ENCODE measurements around the gene RET. TPM values are rescaled to one million over a fixed set of nuclear protein-coding genes. Genes with fewer than 3 reads are reported as not detected.

The RET gene
- total and polyA plus RNA-seq, 7 experiments from 2014 or later: 0.13 to 0.44 (median 0.20) TPM; not detected in 4

DNA sequence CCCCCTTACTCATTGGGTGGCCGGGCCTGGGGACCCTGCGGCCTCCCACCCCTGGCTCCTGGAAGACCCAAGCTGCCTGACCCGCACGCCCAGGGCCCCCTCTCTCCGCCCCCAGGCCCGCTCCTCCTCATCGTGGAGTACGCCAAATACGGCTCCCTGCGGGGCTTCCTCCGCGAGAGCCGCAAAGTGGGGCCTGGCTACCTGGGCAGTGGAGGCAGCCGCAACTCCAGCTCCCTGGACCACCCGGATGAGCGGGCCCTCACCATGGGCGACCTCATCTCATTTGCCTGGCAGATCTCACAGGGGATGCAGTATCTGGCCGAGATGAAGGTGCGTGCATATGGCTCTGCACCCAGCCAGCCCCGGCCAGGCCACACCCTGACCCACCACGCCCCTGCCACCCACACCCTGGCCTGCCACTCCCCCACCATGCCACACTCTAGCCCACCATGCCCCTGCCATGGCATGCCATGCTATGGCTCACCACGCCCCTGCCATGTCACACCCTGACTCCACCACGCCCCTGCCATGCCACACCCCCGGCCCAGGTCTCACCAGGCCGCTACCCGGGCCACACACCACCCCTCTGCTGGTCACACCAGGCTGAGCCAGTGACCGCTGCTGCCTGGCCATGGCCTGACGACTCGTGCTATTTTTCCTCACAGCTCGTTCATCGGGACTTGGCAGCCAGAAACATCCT is 42.7 kb downstream of the RET start:
- no peaks in the 10 kb centered on the region for H3K9me3 Mint-ChIP-seq
- DNase-seq (no peak), ATAC-seq (no peak)
- H3K4me3 Mint-ChIP-seq: peak overlapping the region in 1 of 10 donors; percentile 37
- H3K4me3 ChIP-seq (ENCODE audit: low read length): no peak overlapping the region
- POLR2A ChIA-PET: interaction anchor here (1.0 to 3.9 kb wide), 3 partner anchors 13 to 21 kb away, joined by 3 to 46 read pairs (median 4); partner anchors contain the start of gene CSGALNACT2
- peaks cover 19 to 52% (median 21%) of the 10 kb centered on the region in 7 donors for H3K4me1 Mint-ChIP-seq
- no peaks in the 10 kb centered on the region for H3K36me3 Mint-ChIP-seq
- no peaks in the 10 kb centered on the region for H3K9me3 ChIP-seq (ENCODE audit: control insufficient read depth in 2 of 3, low read length in 3 of 3)
- no peaks in the 10 kb centered on the region for H3K36me3 ChIP-seq (ENCODE audit: control insufficient read depth in 2 of 3, insufficient read depth in 3 of 3, low read length in 3 of 3)
- H3K4me1 ChIP-seq (ENCODE audit: control insufficient read depth in 2 of 2, insufficient read depth in 2 of 2, low read length in 2 of 2): peaks cover 13 to 15% of the 10 kb centered on the region in 2 donors
- intact Hi-C loops (cut with micrococcal nuclease): loop anchor here (2.0 to 5.0 kb wide), 3 partner anchors 19 to 482 kb away; partner anchors contain the start of genes CSGALNACT2 (in 1 of the 2) and ZNF33B (in 1 of the 2)
- peak overlapping the region in 1 of 9 donors; percentile 96 for H3K27ac Mint-ChIP-seq
- CTCF ChIA-PET: no interaction called here
- no peaks in the 10 kb centered on the region for H3K27me3 Mint-ChIP-seq
- no peaks in the 10 kb centered on the region for H3K27me3 ChIP-seq (ENCODE audit: control insufficient read depth in 2 of 2, insufficient read depth in 2 of 2, low read length in 2 of 2)
- no peak overlapping the region for H3K27ac ChIP-seq (ENCODE audit: low read depth, low read length)

DNA sequence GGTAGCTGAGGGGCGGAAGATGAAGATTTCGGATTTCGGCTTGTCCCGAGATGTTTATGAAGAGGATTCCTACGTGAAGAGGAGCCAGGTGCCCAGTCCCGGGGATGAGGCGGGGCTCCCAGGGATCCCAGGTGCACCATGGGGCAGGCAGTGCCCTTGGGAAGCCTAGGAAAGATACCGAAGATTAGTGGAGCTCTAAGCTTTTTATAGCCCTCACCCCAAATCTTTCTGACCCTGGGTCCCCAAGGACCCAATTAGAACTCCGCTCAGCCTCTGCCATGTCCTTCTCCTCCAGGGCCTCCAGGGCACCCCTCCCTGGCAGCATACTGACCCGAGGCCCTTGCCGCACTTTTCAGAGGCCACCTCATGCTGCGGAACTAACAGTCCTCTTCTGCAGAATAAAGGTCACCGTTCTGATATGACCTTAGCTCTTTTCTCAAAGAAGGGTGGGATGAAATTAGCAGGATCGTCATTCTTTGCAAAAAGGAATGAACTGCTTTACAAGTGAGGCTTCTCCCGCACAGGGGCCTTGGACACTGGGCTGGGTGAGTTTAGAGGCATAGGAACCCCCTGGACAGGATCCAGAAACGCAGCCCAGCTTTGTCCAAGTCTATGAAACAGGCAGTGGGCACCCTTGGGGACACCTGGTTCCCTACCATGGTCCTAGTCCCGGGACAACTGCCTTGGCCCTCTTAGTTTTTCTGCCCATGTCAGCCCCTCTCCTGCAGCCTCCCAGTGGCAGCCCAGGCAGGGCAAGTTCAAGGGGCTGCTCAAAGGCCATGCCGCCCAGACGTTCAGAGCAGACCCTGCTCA is 43.5 kb downstream of the RET start:
- intact Hi-C loops (cut with micrococcal nuclease): loop anchor here (2.0 to 5.0 kb wide), 3 partner anchors 18 to 483 kb away; partner anchors contain the start of genes CSGALNACT2 (in 1 of the 2) and ZNF33B (in 1 of the 2)
- Histone ChIP-seq H3K4me3 (ENCODE audit: low read length) (no peak overlapping the region), H3K4me1 (ENCODE audit: control insufficient read depth in 2 of 2, insufficient read depth in 2 of 2, low read length in 2 of 2) (peaks cover 13 to 15% of the 10 kb centered on the region in 2 donors), H3K9me3 (ENCODE audit: control insufficient read depth in 2 of 3, low read length in 3 of 3) (no peaks in the 10 kb centered on the region), H3K27ac (ENCODE audit: low read depth, low read length) (no peak overlapping the region), H3K27me3 (ENCODE audit: control insufficient read depth in 2 of 2, insufficient read depth in 2 of 2, low read length in 2 of 2) (no peaks in the 10 kb centered on the region), H3K36me3 (ENCODE audit: control insufficient read depth in 2 of 3, insufficient read depth in 3 of 3, low read length in 3 of 3) (no peaks in the 10 kb centered on the region)
- Mint-ChIP-seq H3K27ac (peak overlapping the region; percentile 42 to 96 (median 80)), H3K9me3 (no peaks in the 10 kb centered on the region), H3K4me1 (peaks cover 19 to 56% (median 21%) of the 10 kb centered on the region in 7 donors), H3K36me3 (no peaks in the 10 kb centered on the region), H3K4me3 (peak overlapping the region in 8 of 10 donors; percentile 42 to 80 (median 56)), H3K27me3 (no peaks in the 10 kb centered on the region)
- ChIA-PET POLR2A (interaction anchor here (1.0 to 3.9 kb wide), 3 partner anchors 12 to 20 kb away, joined by 3 to 46 read pairs (median 4); partner anchors contain the start of gene CSGALNACT2), CTCF (no interaction called here)
- ATAC-seq: no peak
- DNase-seq: no peak

DNA sequence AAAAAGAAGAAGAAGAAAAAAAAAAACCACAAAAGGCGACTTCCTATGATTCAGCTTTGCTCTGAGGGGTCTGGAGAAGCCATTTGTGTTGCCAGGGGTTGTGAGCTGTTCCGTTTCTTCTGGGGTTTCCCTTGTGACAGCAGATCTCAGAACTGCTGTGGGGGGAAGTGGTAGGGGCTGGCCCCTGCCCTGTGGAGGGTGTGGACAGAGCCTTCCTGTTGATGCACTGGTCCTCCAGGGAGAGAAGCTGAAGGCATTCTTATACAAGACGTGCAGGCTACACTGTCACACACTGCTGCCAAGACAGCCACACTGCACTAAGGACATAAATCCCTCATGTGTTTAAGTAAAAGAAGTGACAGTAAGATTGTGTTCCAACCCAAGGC is 44.1 kb downstream of the RET start:
- peak overlapping the region in 8 of 10 donors; percentile 42 to 80 (median 56) for H3K4me3 Mint-ChIP-seq
- no peaks in the 10 kb centered on the region for H3K27me3 ChIP-seq (ENCODE audit: control insufficient read depth in 2 of 2, insufficient read depth in 2 of 2, low read length in 2 of 2)
- intact Hi-C loops (cut with micrococcal nuclease): loop anchor here (1.0 to 5.0 kb wide), 5 partner anchors 8 to 484 kb away; partner anchors contain the start of genes CSGALNACT2 (in 2 of the 2) and ZNF33B (in 1 of the 2)
- ChIA-PET POLR2A (interaction anchor here (0.8 to 3.9 kb wide), 4 partner anchors 12 to 316 kb away, joined by 3 to 46 read pairs (median 4); partner anchors contain the start of genes CSGALNACT2 and ZNF487), CTCF (interaction anchor here (0.6 to 1.3 kb wide), 2 partner anchors 17 to 224 kb away, joined by 3 to 4 read pairs; partner anchors contain the start of gene CSGALNACT2)
- no peaks in the 10 kb centered on the region for H3K9me3 Mint-ChIP-seq
- H3K4me1 Mint-ChIP-seq: peaks cover 19 to 56% (median 21%) of the 10 kb centered on the region in 7 donors
- no peaks in the 10 kb centered on the region for H3K9me3 ChIP-seq (ENCODE audit: control insufficient read depth in 2 of 3, low read length in 3 of 3)
- no peak overlapping the region for H3K27ac ChIP-seq (ENCODE audit: low read depth, low read length)
- H3K36me3 ChIP-seq (ENCODE audit: control insufficient read depth in 2 of 3, insufficient read depth in 3 of 3, low read length in 3 of 3): no peaks in the 10 kb centered on the region
- peak in 6 of 9 donors; percentile 22 to 71 (median 36) for DNase-seq
- no peaks in the 10 kb centered on the region for H3K36me3 Mint-ChIP-seq
- H3K27me3 Mint-ChIP-seq: no peaks in the 10 kb centered on the region
- H3K4me1 ChIP-seq (ENCODE audit: control insufficient read depth in 2 of 2, insufficient read depth in 2 of 2, low read length in 2 of 2): peaks cover 13 to 15% of the 10 kb centered on the region in 2 donors
- ATAC-seq: peak; percentile 94
- no peak overlapping the region for H3K4me3 ChIP-seq (ENCODE audit: low read length)
- peak overlapping the region; percentile 42 to 96 (median 80) for H3K27ac Mint-ChIP-seq

DNA sequence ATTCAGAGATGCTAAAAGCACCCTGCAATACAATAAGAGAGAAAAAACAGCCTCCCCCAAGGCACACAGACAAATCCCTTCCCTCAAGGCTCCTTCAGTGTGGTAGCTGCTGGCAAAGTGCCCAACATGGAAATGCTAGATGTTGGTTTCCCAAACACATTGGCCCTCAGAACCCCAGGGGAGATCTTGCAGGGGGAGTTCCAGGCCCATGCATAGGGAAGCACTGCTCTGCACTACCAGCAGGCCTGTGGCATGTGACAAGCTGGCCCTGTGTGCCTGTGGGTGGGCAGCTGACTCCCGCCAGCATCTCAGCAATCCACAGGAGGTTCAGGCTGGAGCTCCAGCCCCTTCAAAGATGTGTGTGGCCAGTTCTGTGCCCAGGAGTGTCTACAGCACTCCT is 44.6 kb downstream of the RET start:
- no peaks in the 10 kb centered on the region for H3K9me3 ChIP-seq (ENCODE audit: control insufficient read depth in 2 of 3, low read length in 3 of 3)
- no peaks in the 10 kb centered on the region for H3K36me3 Mint-ChIP-seq
- peak overlapping the region in 8 of 9 donors; percentile 8 to 96 (median 70) for H3K27ac Mint-ChIP-seq
- CTCF ChIA-PET: interaction anchor here (0.6 to 1.3 kb wide), 2 partner anchors 17 to 224 kb away, joined by 3 to 4 read pairs; partner anchors contain the start of gene CSGALNACT2
- no peaks in the 10 kb centered on the region for H3K9me3 Mint-ChIP-seq
- intact Hi-C loops (cut with micrococcal nuclease): loop anchor here (1.0 to 5.0 kb wide), 5 partner anchors 8 to 484 kb away; partner anchors contain the start of genes CSGALNACT2 (in 2 of the 2) and ZNF33B (in 1 of the 2)
- H3K27ac ChIP-seq (ENCODE audit: low read depth, low read length): no peak overlapping the region
- DNase-seq: no peak
- peaks cover 13 to 15% of the 10 kb centered on the region in 2 donors for H3K4me1 ChIP-seq (ENCODE audit: control insufficient read depth in 2 of 2, insufficient read depth in 2 of 2, low read length in 2 of 2)
- no peaks in the 10 kb centered on the region for H3K27me3 ChIP-seq (ENCODE audit: control insufficient read depth in 2 of 2, insufficient read depth in 2 of 2, low read length in 2 of 2)
- H3K4me3 Mint-ChIP-seq: peak overlapping the region in 3 of 10 donors; percentile 2 to 80 (median 57)
- H3K4me3 ChIP-seq (ENCODE audit: low read length): no peak overlapping the region
- no peaks in the 10 kb centered on the region for H3K36me3 ChIP-seq (ENCODE audit: control insufficient read depth in 2 of 3, insufficient read depth in 3 of 3, low read length in 3 of 3)
- POLR2A ChIA-PET: interaction anchor here (0.5 to 3.9 kb wide), 4 partner anchors 12 to 316 kb away, joined by 3 to 46 read pairs (median 3); partner anchors contain the start of genes CSGALNACT2 and ZNF487
- ATAC-seq: no peak
- H3K4me1 Mint-ChIP-seq: peaks cover 19 to 60% (median 21%) of the 10 kb centered on the region in 7 donors
- H3K27me3 Mint-ChIP-seq: no peaks in the 10 kb centered on the region

DNA sequence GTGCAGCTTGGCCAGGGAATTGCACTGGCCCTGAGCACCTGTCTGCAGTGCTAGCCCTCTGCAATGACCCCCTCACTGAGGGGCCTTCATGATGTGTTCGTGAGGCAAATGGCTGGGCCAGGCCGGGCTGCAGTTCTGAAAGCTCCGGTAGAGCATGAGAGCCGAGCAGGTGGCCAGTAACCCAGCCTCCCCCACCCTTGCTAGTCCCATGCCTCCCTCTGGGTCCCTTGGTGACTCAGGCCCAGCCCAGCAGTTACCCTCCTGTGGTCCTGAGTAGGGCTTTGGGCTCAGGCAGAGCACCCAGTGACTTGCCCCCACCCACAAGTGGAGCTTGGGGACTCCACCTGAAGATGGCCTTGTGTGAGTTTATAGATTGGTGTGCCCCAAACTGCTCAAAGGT is 45.2 kb downstream of the RET start:
- ChIA-PET CTCF (interaction anchor here (1.3 kb wide), 1 partner anchor 16 kb away, joined by 4 read pairs; the partner anchor contains the start of gene CSGALNACT2), POLR2A (interaction anchor here (1.3 to 3.9 kb wide), 2 partner anchors 16 to 315 kb away, joined by 3 to 46 read pairs; partner anchors contain the start of genes CSGALNACT2 and ZNF487)
- H3K4me1 Mint-ChIP-seq: peaks cover 19 to 66% (median 21%) of the 10 kb centered on the region in 7 donors

More for the DNA sequence above, 45.2 kb downstream of the RET start:
- no peaks in the 10 kb centered on the region for H3K27me3 Mint-ChIP-seq
- Histone ChIP-seq H3K4me3 (ENCODE audit: low read length) (no peak overlapping the region), H3K9me3 (ENCODE audit: control insufficient read depth in 2 of 3, low read length in 3 of 3) (no peaks in the 10 kb centered on the region), H3K27me3 (ENCODE audit: control insufficient read depth in 2 of 2, insufficient read depth in 2 of 2, low read length in 2 of 2) (no peaks in the 10 kb centered on the region), H3K36me3 (ENCODE audit: control insufficient read depth in 2 of 3, insufficient read depth in 3 of 3, low read length in 3 of 3) (no peaks in the 10 kb centered on the region), H3K27ac (ENCODE audit: low read depth, low read length) (no peak overlapping the region), H3K4me1 (ENCODE audit: control insufficient read depth in 2 of 2, insufficient read depth in 2 of 2, low read length in 2 of 2) (peaks cover 13 to 15% of the 10 kb centered on the region in 2 donors)
- peak overlapping the region in 1 of 10 donors; percentile 80 for H3K4me3 Mint-ChIP-seq
- intact Hi-C loops (cut with micrococcal nuclease): loop anchor here (5.0 kb wide), 2 partner anchors 80 to 485 kb away; partner anchors contain the start of gene ZNF33B (in 1 of the 2)
- H3K36me3 Mint-ChIP-seq: no peaks in the 10 kb centered on the region
- DNase-seq (peak in 1 of 9 donors; percentile 20), ATAC-seq (no peak)
- peak overlapping the region in 2 of 9 donors; percentile 76 to 96 for H3K27ac Mint-ChIP-seq
- H3K9me3 Mint-ChIP-seq: no peaks in the 10 kb centered on the region

All from naive thymus-derived CD4-positive, alpha-beta T cell (primary cell).